Measurements from ENCODE around the gene CCDC112.
"Not testable (repeated sequence)": the region's sequence is repeated elsewhere in the genome, so short reads cannot be mapped to it uniquely, and the experiment has no call there.

Gene CCDC112

GRCh38 chr5:115330830-115331229 is 34.4 kb upstream of the CCDC112 start:
- Histone ChIP-seq H3K4me3 (ENCODE audit: low read depth in 1 of 2, low read length in 2 of 2) (no peak overlapping the region), H3K27me3 (ENCODE audit: control insufficient read depth in 1 of 2, insufficient read depth in 2 of 2, low read length in 2 of 2) (no peaks in the 10 kb centered on the region), H3K9me3 (ENCODE audit: low read length) (no peaks in the 10 kb centered on the region), H3K9ac (ENCODE audit: low read length) (no peak overlapping the region), H3K27ac (ENCODE audit: low read depth, low read length) (no peak overlapping the region), H3K4me1 (ENCODE audit: insufficient read depth, low read length) (no peaks in the 10 kb centered on the region), H3K36me3 (ENCODE audit: insufficient read depth, low read length) (no peaks in the 10 kb centered on the region)

GRCh38 chr5:115329475-115329874 is 33.0 kb upstream of the CCDC112 start:
- Histone ChIP-seq H3K27ac (ENCODE audit: low read depth, low read length) (no peak overlapping the region), H3K4me3 (ENCODE audit: low read depth in 1 of 2, low read length in 2 of 2) (no peak overlapping the region), H3K9me3 (ENCODE audit: low read length) (no peaks in the 10 kb centered on the region), H3K36me3 (ENCODE audit: insufficient read depth, low read length) (no peaks in the 10 kb centered on the region), H3K4me1 (ENCODE audit: insufficient read depth, low read length) (no peaks in the 10 kb centered on the region), H3K27me3 (ENCODE audit: control insufficient read depth in 1 of 2, insufficient read depth in 2 of 2, low read length in 2 of 2) (no peaks in the 10 kb centered on the region), H3K9ac (ENCODE audit: low read length) (no peak overlapping the region)

- H3K4me1 ChIP-seq (ENCODE audit: insufficient read depth, low read length); H3K36me3 ChIP-seq (ENCODE audit: insufficient read depth, low read length); H3K9ac ChIP-seq (ENCODE audit: low read length); H3K9me3 ChIP-seq (ENCODE audit: low read length); H3K4me3 ChIP-seq (ENCODE audit: low read depth in 1 of 2, low read length in 2 of 2); H3K27ac ChIP-seq (ENCODE audit: low read depth, low read length); H3K27me3 ChIP-seq (ENCODE audit: control insufficient read depth in 1 of 2, insufficient read depth in 2 of 2, low read length in 2 of 2): not testable (repeated sequence)
Observed at GRCh38 chr5:115328617-115329274, 32.3 kb upstream of the CCDC112 start.

- no peak overlapping the region for H3K9ac ChIP-seq (ENCODE audit: low read length)
- no peaks in the 10 kb centered on the region for H3K36me3 ChIP-seq (ENCODE audit: insufficient read depth, low read length)
- H3K27me3 ChIP-seq (ENCODE audit: control insufficient read depth in 1 of 2, insufficient read depth in 2 of 2, low read length in 2 of 2) = no peaks in the 10 kb centered on the region
- no peaks in the 10 kb centered on the region for H3K9me3 ChIP-seq (ENCODE audit: low read length)
- H3K4me1 ChIP-seq (ENCODE audit: insufficient read depth, low read length) = no peaks in the 10 kb centered on the region
- H3K27ac ChIP-seq (ENCODE audit: low read depth, low read length) = no peak overlapping the region
- H3K4me3 ChIP-seq (ENCODE audit: low read depth in 1 of 2, low read length in 2 of 2) = no peak overlapping the region
Observed at GRCh38 chr5:115325296-115325959, 29.0 kb upstream of the CCDC112 start.

GRCh38 chr5:115324021-115324420 is 27.6 kb upstream of the CCDC112 start:
- H3K4me3 ChIP-seq (ENCODE audit: low read depth in 1 of 2, low read length in 2 of 2) = no peak overlapping the region
- no peak overlapping the region for H3K27ac ChIP-seq (ENCODE audit: low read depth, low read length)
- H3K36me3 ChIP-seq (ENCODE audit: insufficient read depth, low read length) = no peaks in the 10 kb centered on the region
- H3K9me3 ChIP-seq (ENCODE audit: low read length) = no peaks in the 10 kb centered on the region
- H3K4me1 ChIP-seq (ENCODE audit: insufficient read depth, low read length) = no peaks in the 10 kb centered on the region
- no peaks in the 10 kb centered on the region for H3K27me3 ChIP-seq (ENCODE audit: control insufficient read depth in 1 of 2, insufficient read depth in 2 of 2, low read length in 2 of 2)
- H3K9ac ChIP-seq (ENCODE audit: low read length) = no peak overlapping the region

GRCh38 chr5:115322729-115323128 is 26.3 kb upstream of the CCDC112 start:
- Histone ChIP-seq H3K36me3 (ENCODE audit: insufficient read depth, low read length) (no peaks in the 10 kb centered on the region), H3K4me3 (ENCODE audit: low read depth in 1 of 2, low read length in 2 of 2) (no peak overlapping the region), H3K9ac (ENCODE audit: low read length) (no peak overlapping the region), H3K4me1 (ENCODE audit: insufficient read depth, low read length) (no peaks in the 10 kb centered on the region), H3K27ac (ENCODE audit: low read depth, low read length) (no peak overlapping the region), H3K27me3 (ENCODE audit: control insufficient read depth in 1 of 2, insufficient read depth in 2 of 2, low read length in 2 of 2) (no peaks in the 10 kb centered on the region), H3K9me3 (ENCODE audit: low read length) (no peaks in the 10 kb centered on the region)

GRCh38 chr5:115321309-115321708 is 24.9 kb upstream of the CCDC112 start:
- H3K4me1 ChIP-seq (ENCODE audit: insufficient read depth, low read length) = no peaks in the 10 kb centered on the region
- H3K4me3 ChIP-seq (ENCODE audit: low read depth in 1 of 2, low read length in 2 of 2) = no peak overlapping the region
- no peaks in the 10 kb centered on the region for H3K36me3 ChIP-seq (ENCODE audit: insufficient read depth, low read length)
- H3K27ac ChIP-seq (ENCODE audit: low read depth, low read length) = no peak overlapping the region
- no peak overlapping the region for H3K9ac ChIP-seq (ENCODE audit: low read length)
- no peaks in the 10 kb centered on the region for H3K27me3 ChIP-seq (ENCODE audit: control insufficient read depth in 1 of 2, insufficient read depth in 2 of 2, low read length in 2 of 2)
- no peaks in the 10 kb centered on the region for H3K9me3 ChIP-seq (ENCODE audit: low read length)

GRCh38 chr5:115320515-115320914 is 24.1 kb upstream of the CCDC112 start:
- Histone ChIP-seq H3K9me3 (ENCODE audit: low read length) (no peaks in the 10 kb centered on the region), H3K4me1 (ENCODE audit: insufficient read depth, low read length) (no peaks in the 10 kb centered on the region), H3K9ac (ENCODE audit: low read length) (no peak overlapping the region), H3K27me3 (ENCODE audit: control insufficient read depth in 1 of 2, insufficient read depth in 2 of 2, low read length in 2 of 2) (peaks cover 0 to under 1% of the 10 kb centered on the region in 2 donors), H3K36me3 (ENCODE audit: insufficient read depth, low read length) (no peaks in the 10 kb centered on the region), H3K27ac (ENCODE audit: low read depth, low read length) (no peak overlapping the region), H3K4me3 (ENCODE audit: low read depth in 1 of 2, low read length in 2 of 2) (no peak overlapping the region)

- no peaks in the 10 kb centered on the region for H3K9me3 ChIP-seq (ENCODE audit: low read length)
- H3K4me1 ChIP-seq (ENCODE audit: insufficient read depth, low read length) = no peaks in the 10 kb centered on the region
- H3K36me3 ChIP-seq (ENCODE audit: insufficient read depth, low read length) = no peaks in the 10 kb centered on the region
- H3K27me3 ChIP-seq (ENCODE audit: control insufficient read depth in 1 of 2, insufficient read depth in 2 of 2, low read length in 2 of 2) = peaks cover 0 to 3% of the 10 kb centered on the region in 2 donors
- no peak overlapping the region for H3K9ac ChIP-seq (ENCODE audit: low read length)
- H3K27ac ChIP-seq (ENCODE audit: low read depth, low read length) = no peak overlapping the region
- H3K4me3 ChIP-seq (ENCODE audit: low read depth in 1 of 2, low read length in 2 of 2) = no peak overlapping the region
Observed at GRCh38 chr5:115320006-115320405, 23.6 kb upstream of the CCDC112 start.

- H3K4me3 ChIP-seq (ENCODE audit: low read depth in 1 of 2, low read length in 2 of 2) = no peak overlapping the region
- H3K27ac ChIP-seq (ENCODE audit: low read depth, low read length) = no peak overlapping the region
- no peaks in the 10 kb centered on the region for H3K4me1 ChIP-seq (ENCODE audit: insufficient read depth, low read length)
- no peak overlapping the region for H3K9ac ChIP-seq (ENCODE audit: low read length)
- H3K27me3 ChIP-seq (ENCODE audit: control insufficient read depth in 1 of 2, insufficient read depth in 2 of 2, low read length in 2 of 2) = peaks cover 0 to 3% of the 10 kb centered on the region in 2 donors
- H3K36me3 ChIP-seq (ENCODE audit: insufficient read depth, low read length) = no peaks in the 10 kb centered on the region
- no peaks in the 10 kb centered on the region for H3K9me3 ChIP-seq (ENCODE audit: low read length)
Observed at GRCh38 chr5:115319007-115319406, 22.6 kb upstream of the CCDC112 start.

GRCh38 chr5:115317736-115318135 is 21.3 kb upstream of the CCDC112 start:
- no peaks in the 10 kb centered on the region for H3K9me3 ChIP-seq (ENCODE audit: low read length)
- no peak overlapping the region for H3K27ac ChIP-seq (ENCODE audit: low read depth, low read length)
- H3K27me3 ChIP-seq (ENCODE audit: control insufficient read depth in 1 of 2, insufficient read depth in 2 of 2, low read length in 2 of 2) = peaks cover 0 to 3% of the 10 kb centered on the region in 2 donors
- H3K4me1 ChIP-seq (ENCODE audit: insufficient read depth, low read length) = no peaks in the 10 kb centered on the region
- H3K4me3 ChIP-seq (ENCODE audit: low read depth in 1 of 2, low read length in 2 of 2) = no peak overlapping the region
- no peaks in the 10 kb centered on the region for H3K36me3 ChIP-seq (ENCODE audit: insufficient read depth, low read length)
- no peak overlapping the region for H3K9ac ChIP-seq (ENCODE audit: low read length)

GRCh38 chr5:115317320-115317719 is 20.9 kb upstream of the CCDC112 start:
- Histone ChIP-seq H3K36me3 (ENCODE audit: insufficient read depth, low read length) (no peaks in the 10 kb centered on the region), H3K4me3 (ENCODE audit: low read depth in 1 of 2, low read length in 2 of 2) (no peak overlapping the region), H3K27ac (ENCODE audit: low read depth, low read length) (no peak overlapping the region), H3K9ac (ENCODE audit: low read length) (no peak overlapping the region), H3K4me1 (ENCODE audit: insufficient read depth, low read length) (no peaks in the 10 kb centered on the region), H3K9me3 (ENCODE audit: low read length) (no peaks in the 10 kb centered on the region), H3K27me3 (ENCODE audit: control insufficient read depth in 1 of 2, insufficient read depth in 2 of 2, low read length in 2 of 2) (peaks cover 0 to 3% of the 10 kb centered on the region in 2 donors)

All from muscle layer of colon (tissue), 2 donors.